GM19438 (cell line): ENCODE measurements around the gene CPA4.

Source experiments
- ATAC-seq: cut with Tn5 transposase; IDR thresholded peaks from one replicate; pipeline ENCODE4 v1.9.1; 2021; ENCODE audit warnings: low read depth; ENCODE audit not compliant: unreplicated experiment

The CPA4 gene

GRCh38 chr7:130362251-130362816 lies 69.4 kb downstream of the CPA4 start:
- no peak for ATAC-seq

GRCh38 chr7:130363026-130363847 lies 70.3 kb downstream of the CPA4 start:
- ATAC-seq: no peak

- ATAC-seq: no peak
Measured at GRCh38 chr7:130364451-130364850, 71.5 kb downstream of the CPA4 start.

- ATAC-seq: no peak
Measured at GRCh38 chr7:130365088-130365487, 72.1 kb downstream of the CPA4 start.

DNA sequence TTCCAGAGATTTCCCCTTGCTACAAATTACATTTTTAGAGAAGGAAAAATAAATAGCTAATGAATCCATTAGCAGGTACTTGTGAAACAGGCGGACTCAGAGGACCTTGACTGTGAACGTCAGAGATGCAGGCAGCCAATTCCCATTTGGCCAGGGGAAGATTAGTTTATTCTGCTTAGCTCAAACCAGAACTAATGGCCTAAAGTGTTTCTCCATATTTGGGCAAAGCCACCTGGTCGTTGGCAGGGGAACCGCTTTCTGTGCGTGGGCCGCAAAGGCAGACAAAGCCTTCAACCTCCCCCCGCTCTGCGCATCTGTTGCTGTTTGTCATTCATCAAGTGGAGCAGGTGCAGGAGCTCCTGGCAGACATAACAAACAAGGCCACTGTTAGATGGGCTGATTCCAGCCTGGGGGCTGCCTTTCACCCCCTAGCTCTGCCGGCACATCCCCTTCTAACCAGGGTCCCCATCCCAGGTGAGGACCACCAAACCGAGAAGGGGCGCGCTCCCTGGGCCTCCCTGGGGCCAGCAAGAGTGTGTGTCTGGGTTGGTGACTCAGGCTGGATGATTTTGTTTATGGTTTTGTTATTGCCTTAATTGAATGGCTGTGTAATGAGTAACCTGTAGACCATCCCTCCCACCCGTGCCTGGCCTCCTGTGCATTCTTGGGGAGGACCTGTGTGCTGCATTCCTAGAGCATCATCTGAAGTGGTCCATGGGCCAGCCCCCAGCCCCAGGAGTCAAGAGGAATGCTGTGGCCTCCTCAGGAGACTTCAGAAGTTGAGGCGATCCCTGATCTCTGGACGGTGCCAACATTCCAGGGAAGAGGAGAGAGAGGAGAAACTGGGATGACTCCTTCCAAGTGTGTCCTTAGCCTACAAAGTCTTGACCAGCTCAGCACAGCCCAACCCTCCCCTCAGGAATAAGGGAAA lies 72.8 kb downstream of the CPA4 start:
- ATAC-seq: no peak

DNA sequence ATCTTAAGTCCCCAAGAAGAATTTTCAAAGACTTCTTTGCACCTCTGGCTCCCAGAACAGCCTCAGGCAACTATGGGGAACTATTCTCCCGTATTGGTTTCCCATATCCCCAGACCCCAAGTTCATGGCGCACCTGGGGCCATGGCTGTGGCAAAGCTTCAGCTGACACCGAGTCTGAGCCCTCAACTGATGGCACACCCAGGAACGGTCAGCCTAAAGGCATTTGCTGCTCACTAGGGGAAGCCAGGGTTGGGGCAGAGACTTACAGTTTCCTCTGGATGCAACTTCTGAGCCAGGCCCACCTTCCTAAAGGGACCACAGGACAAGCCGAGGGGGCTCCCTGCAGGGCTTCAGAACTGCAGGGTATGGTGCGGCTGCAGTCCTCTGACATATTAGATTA lies 73.6 kb downstream of the CPA4 start:
- ATAC-seq: no peak

DNA sequence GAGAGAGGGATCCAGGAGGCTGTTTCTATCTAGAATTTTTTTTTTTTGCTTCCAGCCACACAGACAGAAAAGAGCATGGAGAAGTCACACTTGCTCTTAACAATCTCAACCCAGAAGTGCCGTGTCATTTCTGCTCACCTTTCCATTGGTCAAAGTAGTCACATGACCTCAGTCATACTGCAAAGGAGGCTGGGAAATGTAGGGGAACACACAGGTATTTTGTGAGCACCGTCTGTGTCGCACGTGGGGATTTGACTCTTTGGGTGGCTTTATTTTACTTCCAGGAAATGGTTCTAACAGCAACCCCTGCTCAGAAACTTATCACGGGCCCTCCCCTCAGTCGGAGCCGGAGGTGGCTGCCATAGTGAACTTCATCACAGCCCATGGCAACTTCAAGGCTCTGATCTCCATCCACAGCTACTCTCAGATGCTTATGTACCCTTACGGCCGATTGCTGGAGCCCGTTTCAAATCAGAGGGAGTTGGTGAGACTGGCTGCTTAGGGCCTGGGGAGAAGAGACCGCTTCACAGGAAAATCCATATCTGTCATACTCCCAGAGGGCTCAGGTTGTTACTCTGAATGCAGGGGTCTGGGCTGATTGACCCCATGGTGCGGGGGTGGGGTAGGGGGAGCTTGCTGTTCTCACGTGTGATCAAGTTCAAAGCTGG lies 74.3 kb downstream of the CPA4 start:
- ATAC-seq: no peak

DNA sequence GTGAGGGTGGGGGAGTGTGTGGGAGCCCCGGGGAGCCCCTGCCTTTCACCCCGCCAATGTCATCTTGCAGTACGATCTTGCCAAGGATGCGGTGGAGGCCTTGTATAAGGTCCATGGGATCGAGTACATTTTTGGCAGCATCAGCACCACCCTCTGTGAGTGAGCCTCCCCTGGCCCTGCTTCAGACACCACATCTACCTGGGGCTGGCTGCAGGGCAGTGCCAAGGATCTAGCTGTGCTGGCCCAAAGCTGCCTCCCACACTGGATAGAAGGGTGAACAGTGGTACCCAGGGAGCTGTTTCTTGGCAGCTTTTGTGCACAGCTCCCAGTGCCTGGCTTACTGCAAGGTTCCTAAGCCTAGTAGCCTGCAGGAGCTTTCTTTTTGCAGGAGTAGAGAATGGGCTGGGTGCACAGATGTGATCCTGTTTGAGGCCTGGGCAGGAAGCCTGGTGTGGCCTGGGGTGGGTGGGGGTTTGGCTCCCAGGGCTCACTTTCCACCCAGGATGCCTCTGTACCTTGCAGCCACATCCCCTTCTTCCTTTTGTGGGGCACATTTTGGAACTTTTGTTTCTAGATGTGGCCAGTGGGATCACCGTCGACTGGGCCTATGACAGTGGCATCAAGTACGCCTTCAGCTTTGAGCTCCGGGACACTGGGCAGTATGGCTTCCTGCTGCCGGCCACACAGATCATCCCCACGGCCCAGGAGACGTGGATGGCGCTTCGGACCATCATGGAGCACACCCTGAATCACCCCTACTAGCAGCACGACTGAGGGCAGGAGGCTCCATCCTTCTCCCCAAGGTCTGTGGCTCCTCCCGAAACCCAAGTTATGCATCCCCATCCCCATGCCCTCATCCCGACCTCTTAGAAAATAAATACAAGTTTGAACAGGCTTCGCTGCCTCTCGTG lies 75.1 kb downstream of the CPA4 start:
- no peak for ATAC-seq

DNA sequence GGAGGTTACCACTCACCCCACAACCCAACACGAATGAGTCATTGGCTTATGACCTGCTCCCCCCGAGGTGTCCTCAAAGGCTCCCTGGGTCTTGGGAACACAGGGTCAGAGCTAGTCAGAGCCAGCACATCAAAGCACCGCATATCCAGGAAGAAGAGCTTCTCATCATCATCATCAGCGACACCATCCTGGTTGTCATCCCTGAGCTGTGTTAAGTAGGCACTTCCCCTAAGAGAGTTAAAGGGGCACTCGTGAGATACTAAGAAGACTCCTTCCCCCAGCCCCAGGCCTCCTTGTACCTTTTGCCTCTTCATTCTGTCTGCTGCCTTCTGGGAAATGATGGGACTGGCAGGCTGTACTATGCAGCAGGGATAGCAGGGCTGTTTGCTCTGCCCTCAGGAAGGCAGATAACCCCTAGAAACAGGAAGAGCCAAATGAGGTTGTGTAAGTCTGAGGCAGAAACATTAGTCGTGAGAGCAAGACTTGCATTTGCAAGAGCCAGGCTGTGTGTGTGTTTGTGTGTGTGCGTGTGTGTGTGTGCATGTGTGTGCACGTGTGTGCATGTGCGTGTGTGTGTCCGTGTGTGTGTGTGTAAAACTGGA lies 76.2 kb downstream of the CPA4 start:
- ATAC-seq: no peak

DNA sequence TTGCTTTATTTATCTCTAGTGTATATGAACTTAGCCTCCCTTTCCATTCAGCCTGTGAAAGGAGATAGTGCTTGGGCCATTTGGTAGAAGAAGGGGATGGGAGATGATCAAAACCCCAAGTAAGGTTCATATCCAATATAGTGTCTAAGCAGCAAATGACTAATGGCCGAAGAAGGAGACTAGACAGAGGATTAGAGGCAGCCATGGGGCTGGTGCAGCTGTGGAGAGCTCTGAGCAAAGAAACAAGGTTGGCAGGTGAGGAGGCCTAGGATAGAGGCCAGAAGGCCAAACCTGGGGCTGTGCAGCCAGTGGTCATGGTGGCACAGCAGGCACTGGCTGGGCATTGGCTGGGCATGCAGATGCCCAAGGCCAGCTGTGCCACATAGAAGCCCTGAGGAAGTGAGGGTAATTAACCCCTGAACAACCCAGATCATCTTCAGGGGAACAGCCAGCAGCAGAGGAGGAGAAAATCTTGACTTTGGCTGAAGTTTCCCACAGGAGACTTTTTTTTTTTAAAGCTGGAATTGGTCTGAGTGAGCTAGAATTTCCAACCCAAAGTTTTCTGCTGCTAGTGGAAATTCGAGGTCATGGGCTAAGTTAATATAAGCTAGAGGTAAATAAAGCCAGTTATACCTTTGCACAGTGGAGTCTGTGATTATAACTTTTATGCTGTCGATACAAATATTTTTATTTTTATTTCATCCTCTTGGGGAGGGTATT lies 77.0 kb downstream of the CPA4 start:
- no peak for ATAC-seq

- no peak for ATAC-seq
Measured at GRCh38 chr7:130371046-130371445, 78.1 kb downstream of the CPA4 start.

- no peak for ATAC-seq
Measured at GRCh38 chr7:130372402-130373165, 79.6 kb downstream of the CPA4 start.
